Stimulated activated CD8-positive, alpha-beta memory T cell treated with anti-CD3 and anti-CD28 coated beads, Interleukin-12 subunit alpha, Interleukin-12 subunit beta, amount 100 ng/mL, for 4 hours (primary cell): ENCODE measurements around the gene XYLT2.
"Not testable (repeated sequence)": the region's sequence is repeated elsewhere in the genome, so short reads cannot be mapped to it uniquely, and the experiment has no call there.

Experiments used
- DNase-seq: peaks from one replicate; pipeline ENCODE4 v3.0.0-alpha.2; 2020; ENCODE audit warnings: low read depth

The XYLT2 gene

DNA sequence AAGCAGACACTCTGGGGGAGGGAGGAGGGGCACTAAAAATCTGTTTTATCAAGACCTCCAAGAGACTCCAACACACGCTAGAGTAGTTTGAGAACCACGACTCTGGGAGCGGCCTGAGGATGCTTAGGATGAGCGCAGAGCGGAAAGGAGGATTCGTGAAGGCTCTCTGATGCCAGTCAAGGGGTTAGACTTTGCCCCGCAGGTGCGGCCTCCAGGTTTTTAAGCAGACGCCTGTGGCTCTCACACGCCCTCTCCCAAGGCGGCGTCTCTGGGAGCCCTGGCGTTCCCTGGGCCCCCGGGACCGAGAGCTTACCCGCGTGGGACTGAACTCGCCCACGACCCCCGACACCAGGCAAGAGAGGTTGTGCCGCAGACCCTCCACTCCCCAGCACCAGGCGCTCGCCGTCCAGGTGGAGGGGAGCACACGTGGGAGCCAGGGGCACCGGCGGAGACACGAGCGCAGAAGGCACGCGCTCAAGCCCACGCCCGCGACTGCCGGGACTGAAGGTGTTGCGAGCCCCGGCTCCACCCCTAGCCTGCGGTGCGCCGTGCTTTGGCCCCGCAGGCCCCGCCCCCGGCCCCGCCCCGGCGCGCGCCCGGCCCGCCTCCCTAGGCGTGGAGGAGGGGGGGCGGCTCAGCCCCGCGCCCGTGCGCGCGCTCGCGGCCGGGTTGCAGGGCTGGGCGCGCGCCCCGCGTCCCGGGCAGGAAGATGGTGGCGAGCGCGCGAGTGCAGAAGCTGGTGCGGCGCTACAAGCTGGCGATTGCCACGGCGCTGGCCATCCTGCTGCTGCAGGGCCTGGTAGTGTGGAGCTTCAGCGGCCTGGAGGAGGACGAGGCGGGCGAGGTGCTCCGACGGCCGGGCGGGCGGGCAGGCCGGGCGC, at the start of gene XYLT2:
Gene XYLT2 (plus strand): TSS at position 695 of the 881 bp plus-strand sequence. CDS start 15 bp downstream, at position 710.
- peak; percentile 87 for DNase-seq

DNA sequence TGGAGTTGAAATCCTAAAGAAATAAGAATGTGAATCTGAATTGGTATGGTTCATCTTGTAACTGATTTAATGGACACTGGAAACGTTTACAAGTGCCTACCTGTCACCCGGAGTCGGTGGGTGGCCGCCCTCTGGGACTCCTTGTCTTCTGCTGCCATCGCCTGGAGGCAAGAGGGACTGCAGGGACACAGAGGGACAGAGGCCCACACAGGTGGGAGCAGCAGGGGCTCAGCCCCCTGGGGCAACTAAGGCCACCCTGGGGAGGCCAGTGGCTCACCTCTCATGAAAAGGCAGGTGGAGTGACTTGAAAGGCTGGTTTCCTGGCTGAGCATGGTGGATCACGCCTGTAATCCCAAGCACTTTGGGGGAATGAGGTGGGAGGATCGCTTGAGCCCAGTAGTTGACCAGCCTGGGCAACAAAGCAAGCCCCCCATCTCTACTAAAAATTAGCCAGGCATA, 48.5 kb upstream of the XYLT2 start:
- peak; percentile 57 for DNase-seq

DNA sequence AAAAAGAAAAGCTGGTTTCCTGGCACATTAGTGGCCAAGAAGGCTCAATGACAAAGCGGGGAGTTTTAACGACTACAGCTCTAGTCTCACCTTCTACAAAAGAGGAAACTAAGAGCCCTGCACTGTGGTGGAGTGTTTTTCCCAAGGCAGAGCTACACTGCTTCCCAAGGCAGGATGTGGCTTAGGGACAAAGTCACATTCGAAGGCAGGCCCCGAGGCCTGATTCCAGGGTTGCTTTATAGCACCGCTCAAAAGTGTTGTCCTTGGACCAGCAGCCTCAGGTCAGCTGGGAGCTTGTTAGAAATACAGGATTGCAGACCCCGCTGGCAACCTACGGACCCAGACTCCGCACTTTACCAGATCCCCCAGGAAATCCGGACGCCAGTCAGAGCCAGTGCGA, 47.9 kb upstream of the XYLT2 start:
- no peak for DNase-seq

DNA sequence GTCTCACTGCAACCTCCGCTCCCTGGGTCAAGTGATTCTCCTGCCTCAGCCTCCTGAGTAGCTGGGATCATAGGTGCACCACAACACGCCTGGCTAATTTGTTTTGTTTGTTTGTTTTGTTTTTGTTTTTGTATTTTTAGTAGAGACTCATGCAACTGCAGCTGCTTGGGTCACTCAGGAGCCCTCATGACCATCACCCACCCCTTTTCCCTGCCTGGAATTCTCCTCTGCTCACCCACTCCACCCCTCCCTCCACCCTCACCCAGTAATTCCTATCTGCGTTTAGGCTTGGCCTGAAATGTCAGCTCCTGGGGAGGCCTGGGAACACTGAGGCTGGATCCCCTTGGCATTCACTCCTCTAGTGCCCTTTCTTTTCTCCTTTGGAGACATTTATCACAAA, 46.1 kb upstream of the XYLT2 start:
- DNase-seq = no peak

DNA sequence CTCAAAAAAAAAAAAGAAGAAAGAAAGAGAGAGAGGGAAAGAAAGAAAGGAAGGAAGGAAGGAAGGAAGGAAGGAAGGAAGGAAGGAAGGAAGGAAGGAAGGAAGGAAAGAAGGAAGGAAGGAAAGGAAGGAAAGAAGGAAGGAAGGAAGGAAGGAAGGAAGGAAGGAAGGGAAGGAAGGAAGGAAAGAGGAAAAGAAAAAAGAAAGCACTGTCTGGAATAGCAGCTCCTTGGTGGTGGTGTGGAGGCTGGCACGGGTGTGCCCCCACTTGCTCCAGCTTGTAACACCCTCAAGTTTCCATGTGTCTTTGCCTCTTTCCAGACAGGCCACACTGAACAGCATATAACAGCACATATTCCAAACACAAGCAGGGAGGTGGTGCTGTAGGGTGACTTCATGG, 45.1 kb upstream of the XYLT2 start:
- not testable (repeated sequence) for DNase-seq

DNA sequence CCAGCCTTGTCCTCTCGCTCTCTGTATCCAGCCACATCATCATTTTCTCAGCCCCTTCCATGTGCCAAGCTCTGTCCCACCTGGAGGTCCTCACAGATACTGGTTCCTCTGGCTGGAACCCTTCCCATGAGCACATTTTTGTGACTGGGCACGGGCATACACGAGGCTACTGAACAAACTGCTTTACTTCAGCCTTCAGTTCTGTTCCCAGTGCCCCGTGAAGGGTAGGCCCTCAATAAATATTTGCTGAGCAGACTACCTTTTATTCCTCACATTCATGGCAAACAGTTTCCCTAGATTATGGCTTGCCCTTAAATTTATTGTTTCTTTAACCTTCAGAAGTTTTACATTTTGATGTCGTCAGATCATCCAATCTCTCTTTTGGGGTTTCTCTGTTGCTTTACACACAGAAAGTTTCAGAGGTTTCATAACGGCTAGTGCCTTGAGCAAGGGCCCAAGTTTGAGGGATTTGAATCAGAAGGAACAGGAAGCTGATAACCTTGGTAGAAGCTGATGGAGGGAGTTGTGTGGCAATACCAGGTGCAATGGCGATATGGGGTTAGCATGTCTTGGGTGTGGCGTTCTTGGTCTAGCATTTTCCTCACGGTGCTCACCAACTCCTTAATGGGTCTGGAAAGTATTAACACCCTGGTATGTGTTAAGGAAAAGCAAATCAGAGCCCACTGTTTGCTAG, 43.9 kb upstream of the XYLT2 start:
- no peak for DNase-seq

DNA sequence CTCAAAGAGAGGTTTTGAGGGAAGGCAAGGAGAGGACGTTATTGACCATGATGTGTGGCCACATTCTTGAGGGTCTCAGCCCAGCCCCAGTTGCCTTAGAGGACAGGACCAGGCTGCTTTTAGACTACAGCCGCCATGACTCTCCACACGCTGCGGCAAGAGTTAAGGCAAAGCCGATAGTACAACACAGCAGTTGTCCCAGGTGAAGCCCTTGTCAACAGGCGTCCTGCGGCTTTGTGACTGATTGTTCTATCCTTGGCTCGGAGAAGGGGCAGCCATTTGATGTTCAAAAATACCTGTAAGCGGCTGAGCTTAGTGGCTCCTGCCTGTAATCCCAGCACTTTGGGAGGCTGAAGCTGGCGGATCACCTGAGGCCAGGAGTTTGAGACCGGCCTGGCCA, 42.9 kb upstream of the XYLT2 start:
- no peak for DNase-seq

DNA sequence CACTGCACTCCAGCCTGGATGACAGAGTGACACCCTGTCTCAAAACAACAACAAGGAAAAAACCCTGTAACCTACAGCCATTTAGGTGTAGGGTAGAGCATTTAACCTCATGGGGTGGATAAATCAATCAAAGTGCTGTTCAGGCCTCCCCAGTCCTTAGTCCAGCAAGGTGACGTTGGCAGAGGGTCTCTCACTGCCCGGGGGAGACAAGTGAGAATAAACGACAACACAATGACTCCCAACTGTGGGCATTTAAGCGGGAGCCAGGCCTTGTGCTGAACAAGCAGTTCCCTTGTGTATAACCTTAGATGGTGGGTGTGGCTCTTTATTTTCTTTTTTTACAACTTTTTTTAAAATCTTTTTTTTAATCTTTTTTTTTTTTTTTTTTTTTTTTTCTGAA, 42.3 kb upstream of the XYLT2 start:
- no peak for DNase-seq

DNA sequence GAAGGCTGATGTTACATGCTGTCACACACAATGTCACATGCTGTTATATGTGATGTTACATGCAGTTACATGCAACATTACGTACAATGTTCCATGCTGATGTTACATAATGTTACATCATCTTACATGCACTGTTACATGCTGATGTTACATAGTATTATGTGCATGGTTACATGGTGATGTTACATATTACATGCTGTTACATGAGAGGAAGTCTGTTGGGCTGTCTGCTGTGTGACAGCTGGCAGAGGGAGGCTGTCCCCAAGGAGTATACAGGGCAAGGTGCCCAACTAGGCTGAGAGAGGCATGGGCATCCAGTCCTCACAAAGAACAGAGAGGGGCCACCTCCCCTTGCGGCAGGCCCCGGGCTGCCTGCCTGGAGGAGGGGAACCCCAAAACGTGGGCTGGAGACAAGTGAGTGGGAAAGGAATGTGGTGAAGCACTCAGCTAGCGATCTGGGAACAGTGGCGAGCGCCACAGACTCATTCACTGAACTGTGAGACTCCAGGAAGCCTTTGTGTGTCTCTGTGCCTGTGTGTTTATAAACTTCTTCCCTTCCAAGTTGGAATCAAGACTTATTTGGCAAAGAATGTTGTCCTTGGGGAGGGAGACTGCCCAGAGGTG, 41.0 kb upstream of the XYLT2 start:
- DNase-seq = no peak

DNA sequence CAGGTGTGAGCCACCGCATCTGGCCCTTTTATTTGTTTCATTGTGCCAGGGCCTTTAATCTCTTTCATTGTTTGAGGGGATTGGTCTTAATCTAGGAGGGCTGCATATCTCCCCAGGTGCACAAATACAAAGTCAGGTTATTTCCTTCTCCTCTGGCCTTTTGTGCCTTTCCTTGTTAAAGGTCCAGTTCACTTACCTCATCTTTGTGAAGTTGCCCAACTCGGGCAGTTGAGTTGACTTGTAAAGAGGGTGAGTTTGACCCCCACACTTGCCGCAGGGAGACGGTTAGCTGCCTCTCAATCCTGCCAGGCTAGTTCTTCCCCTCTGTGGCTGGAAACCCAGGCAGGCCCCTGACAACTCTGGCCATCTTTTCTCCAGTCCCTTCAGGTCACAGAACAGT, 38.3 kb upstream of the XYLT2 start:
- DNase-seq = no peak

DNA sequence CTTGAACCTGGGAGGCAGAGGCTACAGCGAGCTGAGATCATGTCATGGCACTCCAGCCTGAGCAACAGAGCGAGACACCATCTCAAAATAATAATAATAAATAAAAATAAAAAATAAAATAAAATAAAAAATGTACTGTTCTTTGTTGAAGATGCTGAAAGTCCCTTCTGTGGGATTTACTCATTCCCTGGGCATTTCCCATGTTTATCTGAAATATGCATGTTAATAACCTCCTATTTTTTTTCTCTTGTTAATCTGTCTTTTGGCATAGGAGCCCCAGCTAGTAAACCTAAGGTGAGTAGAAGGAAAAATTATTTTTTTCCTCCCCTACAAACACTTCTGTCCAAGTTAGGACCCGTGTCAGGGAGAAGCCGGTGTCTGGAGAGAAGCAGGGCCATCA, 37.3 kb upstream of the XYLT2 start:
- no peak for DNase-seq

DNA sequence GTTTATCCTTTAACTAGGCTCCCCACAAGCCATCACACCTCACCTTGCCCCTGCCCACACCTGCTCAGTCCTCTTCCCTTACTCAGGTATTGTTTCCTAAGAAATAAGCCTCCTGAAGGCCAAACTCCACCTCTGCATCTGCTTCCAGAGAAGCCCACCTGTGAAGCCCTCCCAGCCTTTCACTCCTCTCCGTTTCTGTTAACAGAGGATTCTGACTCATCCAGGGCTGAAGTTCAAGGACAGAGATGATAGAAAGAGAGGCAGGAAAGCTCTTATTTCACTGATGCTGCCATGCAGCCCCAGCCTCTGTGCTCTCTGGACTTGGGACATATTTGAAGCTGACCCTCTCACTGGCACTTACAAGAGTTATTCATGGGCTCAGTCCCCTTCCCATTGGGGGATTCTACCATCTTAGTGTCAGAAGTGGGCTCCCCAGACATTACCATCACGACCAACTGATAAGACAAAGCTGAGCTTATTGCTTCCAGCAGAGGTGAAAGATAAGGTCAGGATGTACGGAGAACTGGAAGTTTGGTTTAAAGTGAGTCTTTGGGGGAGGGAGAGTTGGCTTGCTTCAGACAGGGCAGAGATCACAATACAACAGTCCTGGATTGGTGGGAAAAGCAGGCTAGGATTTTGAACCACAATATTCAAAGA, 35.3 kb upstream of the XYLT2 start:
- DNase-seq = no peak

DNA sequence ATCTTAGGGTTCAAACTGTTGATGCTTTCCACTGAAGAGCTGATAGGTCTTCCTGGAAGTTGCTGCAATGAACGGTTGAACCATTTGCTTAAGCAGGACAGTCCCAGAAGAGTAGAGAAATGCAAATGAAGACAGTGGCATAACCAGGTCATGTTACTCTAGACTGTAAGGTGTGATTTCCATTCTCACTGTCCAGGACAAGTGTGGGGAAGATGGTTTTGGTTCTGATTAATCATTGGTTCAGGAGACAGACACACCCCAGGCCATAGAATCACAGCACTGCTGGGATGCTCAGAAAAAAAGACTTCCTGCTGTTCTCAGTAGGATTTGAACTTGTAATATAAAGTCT, 34.8 kb upstream of the XYLT2 start:
- DNase-seq = no peak

DNA sequence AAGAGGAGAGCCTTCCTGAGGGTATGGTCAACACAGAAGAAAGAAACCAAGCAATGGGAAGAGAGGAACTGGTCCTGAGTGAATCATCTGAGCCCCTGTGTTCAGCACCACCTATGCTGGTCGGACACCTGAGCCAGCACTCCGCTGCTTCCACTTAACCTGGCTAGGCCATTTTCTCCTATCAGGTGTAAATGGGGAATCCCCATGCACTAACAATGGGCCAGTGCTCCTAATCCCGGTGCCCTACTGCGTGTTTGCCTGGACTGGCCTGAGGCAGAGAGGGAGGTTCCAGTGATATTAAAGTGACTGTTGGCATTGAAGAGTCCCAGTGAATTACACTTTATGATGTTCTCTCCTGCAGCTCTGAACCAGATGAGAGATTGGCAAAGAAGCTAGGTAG, 34.4 kb upstream of the XYLT2 start:
- DNase-seq = no peak

DNA sequence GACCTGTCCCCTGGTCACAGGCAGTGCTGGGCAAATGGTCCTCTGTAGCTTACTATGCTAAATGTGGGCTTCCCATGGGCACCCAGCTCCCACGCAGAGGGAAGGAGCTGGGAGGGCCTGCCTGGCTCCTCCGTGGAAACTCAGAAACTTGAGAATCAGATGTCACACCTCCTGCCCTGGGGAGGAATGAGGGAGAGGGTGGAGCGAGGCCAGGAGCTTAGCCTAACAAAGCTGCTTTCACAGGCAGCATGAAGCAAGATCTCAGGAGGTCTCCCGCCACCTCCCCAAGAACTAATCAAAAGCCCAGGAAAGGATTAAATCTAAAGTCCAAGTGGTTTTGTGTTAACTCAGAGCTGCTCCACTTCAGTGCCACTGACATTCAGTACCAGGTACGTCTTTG, 33.6 kb upstream of the XYLT2 start:
- DNase-seq = no peak

DNA sequence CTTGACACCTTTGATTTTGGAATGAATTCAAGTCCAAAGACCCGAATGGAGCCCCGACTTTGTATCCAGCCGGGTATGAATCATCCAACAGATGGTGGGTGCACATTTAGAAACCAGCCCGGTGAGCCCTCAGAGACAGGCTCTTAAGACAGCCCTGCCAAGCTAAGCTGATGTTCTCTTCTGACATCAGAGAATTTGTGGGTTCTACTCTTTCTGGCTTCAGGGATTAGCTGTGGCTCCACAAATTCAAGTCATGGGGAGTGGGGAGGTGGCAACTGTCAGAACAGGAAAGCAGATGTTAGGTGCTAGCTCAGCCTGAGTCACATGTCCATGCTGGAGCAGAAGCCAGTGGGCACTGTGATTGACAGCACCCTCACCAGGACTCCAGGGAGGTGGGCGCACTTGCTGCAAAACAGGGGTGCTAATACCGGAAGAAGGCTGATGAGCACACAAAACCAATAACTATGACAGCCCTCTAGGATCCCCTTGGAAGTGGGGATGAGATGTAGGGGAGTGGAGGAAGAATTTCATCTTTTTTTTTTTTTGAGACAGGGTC, 31.4 kb upstream of the XYLT2 start:
- no peak for DNase-seq

DNA sequence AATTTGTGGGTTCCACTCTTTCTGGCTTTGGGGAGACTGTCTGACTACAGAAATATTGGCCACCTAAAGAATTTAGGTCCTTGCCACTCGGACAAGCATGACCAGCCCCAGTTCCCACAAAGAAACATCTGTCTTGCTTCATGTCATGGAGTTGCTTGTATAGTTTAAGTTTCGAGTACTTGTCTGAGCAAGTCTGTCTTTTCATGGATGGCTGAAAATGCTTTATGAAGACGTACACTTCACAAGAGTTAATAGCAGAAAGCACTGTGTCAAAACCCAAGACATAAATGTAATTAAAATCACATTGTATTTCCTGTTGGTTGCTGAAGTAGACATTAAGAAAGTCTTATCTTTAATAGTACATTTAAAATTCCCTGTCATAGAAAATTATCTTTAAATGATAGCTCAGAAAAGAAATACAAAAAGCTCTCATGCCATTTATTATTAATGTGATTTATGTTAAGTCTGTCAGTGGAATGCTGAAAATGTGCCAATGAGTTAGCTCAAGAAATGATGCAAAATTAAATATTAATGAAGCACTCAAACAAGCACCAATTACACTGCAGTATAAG, 29.8 kb upstream of the XYLT2 start:
- no peak for DNase-seq

DNA sequence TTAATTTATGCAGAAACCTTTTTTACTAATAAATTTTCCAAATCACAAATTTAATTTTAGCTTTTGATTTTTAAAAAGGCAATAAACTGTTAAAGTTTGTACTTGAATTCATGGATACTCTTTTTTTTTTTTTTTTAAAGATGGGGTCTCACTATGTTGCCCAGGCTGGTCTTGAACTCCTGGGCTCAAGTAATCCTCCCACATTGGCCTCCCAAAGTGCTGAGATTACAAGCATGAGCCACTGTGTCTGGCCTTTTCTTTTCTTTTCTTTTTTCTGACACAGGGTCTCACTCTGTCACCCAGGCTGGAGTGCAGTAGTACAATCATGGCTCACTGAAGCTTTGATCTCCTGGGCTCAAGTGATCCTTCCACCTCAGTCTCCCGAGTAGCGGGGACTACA, 29.3 kb upstream of the XYLT2 start:
- DNase-seq = not testable (repeated sequence)

DNA sequence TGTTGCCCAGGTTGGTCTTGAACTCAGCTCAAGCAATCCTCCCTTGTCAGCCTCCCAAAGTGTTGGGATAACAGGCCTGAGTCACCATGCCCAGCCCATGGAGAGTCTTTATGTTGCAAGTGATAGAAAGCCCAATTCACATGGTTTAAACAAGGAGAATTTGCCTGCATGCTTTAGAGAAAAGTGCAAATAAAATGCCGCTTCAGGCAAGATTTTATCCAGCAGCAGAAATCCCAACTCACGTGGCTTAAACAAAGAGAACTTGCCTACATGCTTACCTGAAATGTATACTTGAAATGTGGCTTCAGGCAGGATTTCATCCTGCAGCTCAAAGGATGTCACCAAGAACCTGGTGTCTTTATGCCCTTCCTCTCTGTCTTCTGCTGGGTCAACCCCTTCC, 28.8 kb upstream of the XYLT2 start:
- DNase-seq = no peak

DNA sequence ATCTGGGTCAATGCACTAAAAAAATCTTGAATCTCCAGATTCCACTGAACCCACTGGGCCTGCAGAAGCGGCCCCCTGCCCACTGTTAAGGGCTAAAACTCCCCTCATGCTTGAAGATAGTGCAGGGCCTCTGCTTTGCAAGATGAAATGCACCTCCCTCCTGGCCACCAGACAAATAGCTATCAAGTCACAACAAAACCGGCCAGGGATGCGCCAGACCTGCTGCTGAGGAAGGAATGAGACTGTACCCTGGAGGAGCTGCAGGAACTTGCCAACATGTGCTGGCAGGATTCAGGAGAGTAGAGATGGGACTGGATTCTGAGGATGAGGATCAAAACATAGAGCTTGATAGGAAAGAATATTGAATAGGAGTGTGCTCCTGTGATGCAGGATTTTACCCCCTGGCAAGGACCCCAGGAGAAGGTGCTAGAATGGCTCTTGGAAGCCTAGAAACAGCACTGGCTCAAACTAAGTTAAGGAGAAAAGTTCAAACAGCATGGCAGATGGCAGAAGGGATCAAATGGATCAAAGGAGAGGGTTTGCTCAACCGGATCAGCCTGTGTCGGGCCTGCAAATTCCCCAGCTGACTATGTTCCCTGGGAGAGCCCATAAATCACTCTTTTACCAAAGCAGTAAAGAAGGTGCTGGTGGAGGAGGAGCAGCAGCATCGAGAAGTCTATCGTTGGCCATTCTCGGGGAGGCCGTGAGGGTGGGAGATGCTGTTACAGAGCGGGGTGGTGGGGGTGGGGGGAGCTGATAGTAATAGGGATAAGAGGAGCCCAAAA, 27.2 kb upstream of the XYLT2 start:
- DNase-seq = no peak
